DOHH2 (cell line): Measurements from ENCODE around the gene MROH8.

ENCODE experiments used
- H3F3A ChIP-seq: fragments of 200-600 bp; sonication (generic), shearing (Covaris generic); 2 replicates; pipeline ENCODE4 v1.6.0; 2016; ENCODE audit warnings: antibody characterized with exemption, mild to moderate bottlenecking; ENCODE audit not compliant: control insufficient read depth, insufficient read depth
- H3K27ac ChIP-seq: fragments of 200-600 bp; sonication (generic); 2 replicates; pipeline ENCODE4 v1.5.1; 2014; ENCODE audit warnings: low read depth, mild to moderate bottlenecking, low read length, moderate library complexity
- H3K27me3 ChIP-seq: fragments of 200-600 bp; sonication (generic); 2 replicates; pipeline ENCODE4 v1.6.1; 2014; ENCODE audit warnings: mild to moderate bottlenecking, low read length, mixed read lengths; ENCODE audit not compliant: control insufficient read depth
- H3K36me3 ChIP-seq: fragments of 200-600 bp; sonication (generic); 2 replicates; pipeline ENCODE4 v1.6.1; 2014; ENCODE audit warnings: mild to moderate bottlenecking, low read length, moderate library complexity, mixed read lengths; ENCODE audit not compliant: control insufficient read depth
- H3K4me1 ChIP-seq: fragments of 200-600 bp; sonication (generic); 2 replicates; pipeline ENCODE4 v1.6.1; 2014; ENCODE audit warnings: mild to moderate bottlenecking, low read length, mixed read lengths; ENCODE audit not compliant: control insufficient read depth
- H3K4me2 ChIP-seq: fragments of 200-600 bp; sonication (generic); 2 replicates; pipeline ENCODE4 v1.6.0; 2014; ENCODE audit warnings: mild to moderate bottlenecking, low read length, moderate library complexity
- H3K4me3 ChIP-seq: fragments of 200-600 bp; sonication (generic); 2 replicates; pipeline ENCODE4 v1.5.1; 2014; ENCODE audit warnings: mild to moderate bottlenecking, low read length, mixed read lengths
- H3K79me2 ChIP-seq: fragments of 200-600 bp; sonication (generic); 2 replicates; pipeline ENCODE4 v1.6.1; 2014; ENCODE audit warnings: mild to moderate bottlenecking, low read length, mixed read lengths; ENCODE audit not compliant: control insufficient read depth
- H3K9me2 ChIP-seq: fragments of 200-600 bp; sonication (generic); replicated peaks from 2 replicates; pipeline ENCODE4 v1.6.1; 2014; ENCODE audit warnings: mild to moderate bottlenecking, low read length, mixed read lengths; ENCODE audit not compliant: control insufficient read depth
- H3K9me3 ChIP-seq: fragments of 200-600 bp; sonication (generic); 2 replicates; pipeline ENCODE4 v1.6.1; 2014; ENCODE audit warnings: antibody characterized with exemption, low read length, mixed read lengths; ENCODE audit not compliant: control insufficient read depth, insufficient read depth
- H4K20me1 ChIP-seq: fragments of 200-600 bp; sonication (generic); 2 replicates; pipeline ENCODE4 v1.6.0; 2014; ENCODE audit warnings: low read depth, mild to moderate bottlenecking, antibody characterized with exemption, low read length, moderate library complexity; ENCODE audit not compliant: control insufficient read depth, insufficient read depth
- EZH2phosphoT487 ChIP-seq: fragments of 200-600 bp; sonication (generic); IDR thresholded peaks from 2 replicates; pipeline ENCODE4 v1.6.1; 2017; ENCODE audit warnings: borderline replicate concordance, mild to moderate bottlenecking, antibody characterized with exemption, low read length, moderate library complexity, mixed read lengths
- TF ChIP-seq, protein P1 (sequence below): fragments of 200-600 bp; sonication (generic); IDR thresholded peaks from one replicate; pipeline ENCODE4 v1.5.1; 2014; ENCODE audit warnings: antibody characterized with exemption, mild to moderate bottlenecking, low read depth, low read length; ENCODE audit not compliant: poor library complexity, severe bottlenecking

MROH8 gene

DNA sequence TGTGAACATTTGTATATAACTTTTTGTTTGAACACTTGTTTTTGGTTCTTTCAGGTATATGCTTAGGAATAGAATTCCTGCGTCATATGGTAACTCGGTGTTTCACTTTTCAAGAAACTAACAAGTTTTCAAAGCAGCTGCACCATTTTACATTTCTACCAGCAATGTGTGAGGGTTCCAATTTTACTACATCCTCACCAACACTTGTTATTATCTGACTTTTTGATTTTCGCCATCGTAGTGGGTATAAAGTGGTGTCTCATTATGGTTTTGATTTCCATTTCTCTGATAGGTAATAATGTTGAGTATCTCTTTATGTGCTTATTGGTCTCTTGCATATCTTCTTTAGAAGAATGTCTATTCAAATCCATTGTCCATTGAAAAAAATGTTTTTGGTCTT, 39.6 kb upstream of the MROH8 start:
- Histone ChIP-seq H3K9me2 (no peaks in the 10 kb centered on the region), H3F3A (no peaks in the 10 kb centered on the region), H3K27me3 (no peaks in the 10 kb centered on the region), H3K4me1 (no peaks in the 10 kb centered on the region), H3K4me3 (no peak overlapping the region), H3K9me3 (no peaks in the 10 kb centered on the region), H3K79me2 (peaks cover 3% of the 10 kb centered on the region; the same call in 1 of the 2 replicates), H4K20me1 (no peaks in the 10 kb centered on the region), H3K4me2 (no peak overlapping the region), H3K36me3 (peaks cover 86% of the 10 kb centered on the region), H3K27ac (no peak overlapping the region)
- TF ChIP-seq, protein P1, sequence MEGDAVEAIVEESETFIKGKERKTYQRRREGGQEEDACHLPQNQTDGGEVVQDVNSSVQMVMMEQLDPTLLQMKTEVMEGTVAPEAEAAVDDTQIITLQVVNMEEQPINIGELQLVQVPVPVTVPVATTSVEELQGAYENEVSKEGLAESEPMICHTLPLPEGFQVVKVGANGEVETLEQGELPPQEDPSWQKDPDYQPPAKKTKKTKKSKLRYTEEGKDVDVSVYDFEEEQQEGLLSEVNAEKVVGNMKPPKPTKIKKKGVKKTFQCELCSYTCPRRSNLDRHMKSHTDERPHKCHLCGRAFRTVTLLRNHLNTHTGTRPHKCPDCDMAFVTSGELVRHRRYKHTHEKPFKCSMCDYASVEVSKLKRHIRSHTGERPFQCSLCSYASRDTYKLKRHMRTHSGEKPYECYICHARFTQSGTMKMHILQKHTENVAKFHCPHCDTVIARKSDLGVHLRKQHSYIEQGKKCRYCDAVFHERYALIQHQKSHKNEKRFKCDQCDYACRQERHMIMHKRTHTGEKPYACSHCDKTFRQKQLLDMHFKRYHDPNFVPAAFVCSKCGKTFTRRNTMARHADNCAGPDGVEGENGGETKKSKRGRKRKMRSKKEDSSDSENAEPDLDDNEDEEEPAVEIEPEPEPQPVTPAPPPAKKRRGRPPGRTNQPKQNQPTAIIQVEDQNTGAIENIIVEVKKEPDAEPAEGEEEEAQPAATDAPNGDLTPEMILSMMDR, result no peak
- TF ChIP-seq EZH2phosphoT487, result no peak

DNA sequence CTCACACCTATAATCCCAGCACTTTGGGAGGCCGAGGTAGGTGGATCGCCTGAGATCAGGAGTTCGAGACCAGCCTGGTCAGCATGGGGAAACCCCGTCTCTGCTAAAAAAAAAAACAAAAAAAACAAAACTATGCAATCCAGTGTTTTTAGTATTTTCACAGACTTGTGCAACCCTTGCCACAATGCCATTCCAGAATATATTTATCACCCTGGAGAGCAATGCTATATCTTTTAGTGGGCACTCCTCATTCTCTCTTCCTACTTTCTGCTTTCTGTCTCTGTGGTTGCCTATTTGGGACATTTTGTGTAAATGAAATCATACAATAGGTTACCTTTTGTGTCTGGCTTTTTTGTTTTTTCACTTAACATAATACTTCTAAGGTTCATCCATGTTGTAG, 39.1 kb upstream of the MROH8 start:
- H3K36me3 ChIP-seq, result peaks cover 86% of the 10 kb centered on the region
- no peaks in the 10 kb centered on the region for H3K4me1 ChIP-seq
- no peaks in the 10 kb centered on the region for H3F3A ChIP-seq
- no peaks in the 10 kb centered on the region for H3K9me3 ChIP-seq
- no peak overlapping the region for H3K27ac ChIP-seq
- no peaks in the 10 kb centered on the region for H3K27me3 ChIP-seq
- TF ChIP-seq EZH2phosphoT487, result no peak
- TF ChIP-seq, protein P1, result no peak
- peaks cover 3% of the 10 kb centered on the region; the same call in 1 of the 2 replicates for H3K79me2 ChIP-seq
- H3K4me2 ChIP-seq, result no peak overlapping the region
- no peak overlapping the region for H3K4me3 ChIP-seq
- H3K9me2 ChIP-seq, result no peaks in the 10 kb centered on the region
- no peaks in the 10 kb centered on the region for H4K20me1 ChIP-seq

DNA sequence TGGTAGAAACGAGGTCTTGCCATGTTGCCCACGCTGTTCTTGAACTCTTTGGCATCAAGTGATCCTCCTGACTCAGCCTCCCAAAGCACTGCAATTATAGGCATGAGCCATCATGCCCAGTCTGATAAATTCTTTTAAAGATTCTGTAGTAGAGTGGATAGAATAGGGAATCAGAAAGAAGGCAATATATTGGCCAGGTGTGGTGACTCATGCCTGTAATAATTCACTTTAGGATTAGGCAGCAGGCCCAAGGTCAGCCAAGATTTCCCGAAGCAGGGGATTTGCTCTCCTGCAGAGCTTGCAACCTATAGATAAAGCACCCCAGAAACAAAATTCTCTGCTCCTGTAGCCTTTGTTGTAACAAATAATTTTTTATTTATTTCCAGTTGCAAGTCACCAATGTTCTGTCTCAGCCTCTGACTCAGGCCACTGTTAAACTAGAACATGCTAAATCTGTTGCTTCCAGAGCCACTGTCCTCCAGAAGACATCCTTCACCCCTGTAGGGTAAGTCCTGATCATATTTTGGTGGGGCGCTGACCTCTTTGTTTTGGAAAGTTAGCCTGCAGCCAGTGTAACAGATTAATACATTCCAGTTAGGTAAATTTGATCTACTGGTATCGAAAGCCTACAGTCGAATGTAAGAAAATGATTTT, 30.4 kb upstream of the MROH8 start:
- TF ChIP-seq, protein P1, result no peak
- TF ChIP-seq EZH2phosphoT487, result no peak
- Histone ChIP-seq H3K4me2 (no peak overlapping the region), H3F3A (no peaks in the 10 kb centered on the region), H3K27me3 (no peaks in the 10 kb centered on the region), H3K4me3 (no peak overlapping the region), H3K9me3 (no peaks in the 10 kb centered on the region), H3K79me2 (no peaks in the 10 kb centered on the region), H3K9me2 (no peaks in the 10 kb centered on the region), H3K36me3 (peaks cover 86% of the 10 kb centered on the region), H3K27ac (no peak overlapping the region), H4K20me1 (no peaks in the 10 kb centered on the region), H3K4me1 (no peaks in the 10 kb centered on the region)
